HepG2 (cell line): ENCODE data around the gene TP53TG5.

Experiments used
- CTCF ChIP-seq: sonication (generic); formaldehyde crosslinking; IDR thresholded peaks from 2 replicates; pipeline ENCODE4 v1.5.0; 2020; ENCODE audit warnings: mild to moderate bottlenecking, missing genetic modification reagents, moderate library complexity
- SOX6 ChIP-seq, 2 experiments: fragments of 450-650 bp in 1 of 2; sonication (generic) in 1 of 2; formaldehyde crosslinking in 1 of 2; IDR thresholded peaks; 2 replicates each; pipeline versions ENCODE4 v1.4.0 to v1.6.1; 2017 to 2020; ENCODE audit warnings: antibody characterized with exemption in 1 of 2, mild to moderate bottlenecking in 1 of 2, missing genetic modification reagents in 1 of 2

GRCh38 chr20:45366631-45367030, 11.5 kb downstream of the TP53TG5 start:
- TF ChIP-seq SOX6 (IDR thresholded peaks at IDR 0.05) (no peak), SOX6 (CRISPR knock-in tag; IDR thresholded peaks at IDR 0.05) (no peak), CTCF (no peak)
